AG09319 (cell line): ENCODE measurements around the gene TBX1.
"Not testable (repeated sequence)": the region's sequence is repeated elsewhere in the genome, so short reads cannot be mapped to it uniquely, and the experiment has no call there.

ENCODE experiments used
- DNase-seq: peaks from one replicate; pipeline ENCODE4 v3.0.0-alpha.2; 2010; ENCODE audit warnings: low read depth; ENCODE audit errors: extremely low read depth
- TF ChIP-seq, protein P1 (sequence below): IDR thresholded peaks from 2 replicates; pipeline ENCODE4 v1.5.1; 2011; ENCODE audit warnings: low read depth, mild to moderate bottlenecking, inconsistent platforms, low read length, moderate library complexity

TBX1 gene

DNA sequence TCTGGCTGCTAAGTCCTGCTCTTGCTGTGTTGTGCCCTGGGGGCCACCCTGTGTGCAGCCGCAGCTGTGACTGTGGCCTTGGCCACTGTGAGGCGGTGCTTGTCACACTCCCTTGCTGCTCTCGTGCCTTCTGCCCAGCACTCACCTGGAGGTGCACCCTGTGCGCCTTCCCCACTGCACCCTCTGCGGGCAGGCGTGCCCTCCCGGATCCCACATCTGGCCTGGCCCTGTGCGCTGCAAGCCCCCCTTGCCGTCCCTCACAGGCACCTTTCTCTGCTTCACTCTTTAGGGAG, 27.2 kb downstream of the TBX1 start:
- no peak for DNase-seq
- TF ChIP-seq, protein P1, sequence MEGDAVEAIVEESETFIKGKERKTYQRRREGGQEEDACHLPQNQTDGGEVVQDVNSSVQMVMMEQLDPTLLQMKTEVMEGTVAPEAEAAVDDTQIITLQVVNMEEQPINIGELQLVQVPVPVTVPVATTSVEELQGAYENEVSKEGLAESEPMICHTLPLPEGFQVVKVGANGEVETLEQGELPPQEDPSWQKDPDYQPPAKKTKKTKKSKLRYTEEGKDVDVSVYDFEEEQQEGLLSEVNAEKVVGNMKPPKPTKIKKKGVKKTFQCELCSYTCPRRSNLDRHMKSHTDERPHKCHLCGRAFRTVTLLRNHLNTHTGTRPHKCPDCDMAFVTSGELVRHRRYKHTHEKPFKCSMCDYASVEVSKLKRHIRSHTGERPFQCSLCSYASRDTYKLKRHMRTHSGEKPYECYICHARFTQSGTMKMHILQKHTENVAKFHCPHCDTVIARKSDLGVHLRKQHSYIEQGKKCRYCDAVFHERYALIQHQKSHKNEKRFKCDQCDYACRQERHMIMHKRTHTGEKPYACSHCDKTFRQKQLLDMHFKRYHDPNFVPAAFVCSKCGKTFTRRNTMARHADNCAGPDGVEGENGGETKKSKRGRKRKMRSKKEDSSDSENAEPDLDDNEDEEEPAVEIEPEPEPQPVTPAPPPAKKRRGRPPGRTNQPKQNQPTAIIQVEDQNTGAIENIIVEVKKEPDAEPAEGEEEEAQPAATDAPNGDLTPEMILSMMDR: no peak

GRCh38 chr22:19788661-19789225, 28.2 kb downstream of the TBX1 start:
- DNase-seq: no peak
- TF ChIP-seq, protein P1: no peak

GRCh38 chr22:19789406-19789805, 28.8 kb downstream of the TBX1 start:
- TF ChIP-seq, protein P1: no peak
- DNase-seq: no peak

GRCh38 chr22:19789828-19790227, 29.2 kb downstream of the TBX1 start:
- TF ChIP-seq, protein P1: no peak
- DNase-seq: no peak

DNA sequence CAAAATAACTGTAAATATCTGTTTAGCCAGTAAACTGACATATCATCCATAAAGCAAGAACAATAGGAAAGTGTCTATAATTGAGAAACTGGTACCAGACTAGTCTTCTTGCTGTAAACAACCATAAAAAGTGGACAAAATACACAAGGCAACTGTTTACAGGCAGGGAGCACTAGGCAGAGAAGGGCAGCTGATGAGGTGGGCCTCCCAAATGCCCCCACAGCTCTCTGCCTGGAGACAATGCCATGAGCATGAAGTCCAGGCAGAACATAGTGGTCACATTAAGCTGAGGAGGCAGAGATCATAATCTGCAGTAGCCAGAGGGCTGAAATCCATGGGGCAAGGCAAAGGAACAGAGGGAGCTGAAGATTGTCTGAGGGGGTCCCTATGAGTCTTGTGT, 30.7 kb downstream of the TBX1 start:
- TF ChIP-seq, protein P1: no peak
- DNase-seq: no peak

- DNase-seq: no peak
- TF ChIP-seq, protein P1: no peak
Measured at GRCh38 chr22:19791894-19792293, 31.3 kb downstream of the TBX1 start.

- not testable (repeated sequence) for DNase-seq
Measured at GRCh38 chr22:19792383-19792896, 31.9 kb downstream of the TBX1 start.

GRCh38 chr22:19793161-19793560, 32.6 kb downstream of the TBX1 start:
- no peak for DNase-seq
- TF ChIP-seq, protein P1: no peak
